ENCODE measurements around the gene PLEKHJ1. TPM values are rescaled to one million over a fixed set of nuclear protein-coding genes. Genes with fewer than 3 reads are reported as not detected.

PLEKHJ1 gene
- total RNA-seq, 1 experiment from 2014 or later, result 73.7 TPM

DNA sequence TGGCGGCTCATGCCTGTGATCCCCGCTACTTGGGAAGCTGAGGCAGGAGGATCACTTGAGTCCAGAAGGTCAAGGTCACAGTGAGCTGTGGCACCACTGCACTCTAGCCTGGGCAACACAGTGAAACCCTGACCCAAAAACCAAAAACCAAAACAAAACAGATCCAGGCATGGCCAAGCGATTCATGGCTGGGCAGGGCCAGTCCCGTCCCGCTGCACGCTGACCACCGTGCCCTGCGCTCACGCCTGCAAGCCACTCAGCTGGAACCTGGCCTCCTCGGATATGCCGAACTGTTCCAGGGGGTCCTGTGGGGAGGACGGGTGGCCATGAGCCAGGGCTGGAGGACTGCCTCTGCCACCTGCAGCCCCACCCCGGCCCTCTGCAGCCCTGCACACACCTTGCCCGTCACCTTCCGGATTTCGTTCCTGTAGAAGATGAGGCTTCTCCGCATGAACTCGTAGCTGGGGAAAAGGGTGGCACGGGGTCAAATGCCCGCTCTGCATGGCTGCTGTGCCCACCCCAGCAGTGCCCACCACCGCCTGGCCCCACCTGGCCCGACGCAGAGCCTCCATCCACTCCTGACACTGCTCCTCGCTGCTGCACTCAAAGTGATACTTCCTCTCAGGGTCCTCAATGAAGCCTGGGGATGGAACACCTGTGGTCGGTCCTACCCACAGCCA, 2.4 kb downstream of the PLEKHJ1 start:
- TF ChIP-seq, protein P1, sequence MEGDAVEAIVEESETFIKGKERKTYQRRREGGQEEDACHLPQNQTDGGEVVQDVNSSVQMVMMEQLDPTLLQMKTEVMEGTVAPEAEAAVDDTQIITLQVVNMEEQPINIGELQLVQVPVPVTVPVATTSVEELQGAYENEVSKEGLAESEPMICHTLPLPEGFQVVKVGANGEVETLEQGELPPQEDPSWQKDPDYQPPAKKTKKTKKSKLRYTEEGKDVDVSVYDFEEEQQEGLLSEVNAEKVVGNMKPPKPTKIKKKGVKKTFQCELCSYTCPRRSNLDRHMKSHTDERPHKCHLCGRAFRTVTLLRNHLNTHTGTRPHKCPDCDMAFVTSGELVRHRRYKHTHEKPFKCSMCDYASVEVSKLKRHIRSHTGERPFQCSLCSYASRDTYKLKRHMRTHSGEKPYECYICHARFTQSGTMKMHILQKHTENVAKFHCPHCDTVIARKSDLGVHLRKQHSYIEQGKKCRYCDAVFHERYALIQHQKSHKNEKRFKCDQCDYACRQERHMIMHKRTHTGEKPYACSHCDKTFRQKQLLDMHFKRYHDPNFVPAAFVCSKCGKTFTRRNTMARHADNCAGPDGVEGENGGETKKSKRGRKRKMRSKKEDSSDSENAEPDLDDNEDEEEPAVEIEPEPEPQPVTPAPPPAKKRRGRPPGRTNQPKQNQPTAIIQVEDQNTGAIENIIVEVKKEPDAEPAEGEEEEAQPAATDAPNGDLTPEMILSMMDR (conservative IDR thresholded peaks at IDR 0.05; ENCODE audit: low read depth, low read length), result no peak
- TF ChIP-seq EZH2 (IDR thresholded peaks at IDR 0.05; ENCODE audit: borderline replicate concordance, low read depth, low read length, poor library complexity, severe bottlenecking), result no peak

DNA sequence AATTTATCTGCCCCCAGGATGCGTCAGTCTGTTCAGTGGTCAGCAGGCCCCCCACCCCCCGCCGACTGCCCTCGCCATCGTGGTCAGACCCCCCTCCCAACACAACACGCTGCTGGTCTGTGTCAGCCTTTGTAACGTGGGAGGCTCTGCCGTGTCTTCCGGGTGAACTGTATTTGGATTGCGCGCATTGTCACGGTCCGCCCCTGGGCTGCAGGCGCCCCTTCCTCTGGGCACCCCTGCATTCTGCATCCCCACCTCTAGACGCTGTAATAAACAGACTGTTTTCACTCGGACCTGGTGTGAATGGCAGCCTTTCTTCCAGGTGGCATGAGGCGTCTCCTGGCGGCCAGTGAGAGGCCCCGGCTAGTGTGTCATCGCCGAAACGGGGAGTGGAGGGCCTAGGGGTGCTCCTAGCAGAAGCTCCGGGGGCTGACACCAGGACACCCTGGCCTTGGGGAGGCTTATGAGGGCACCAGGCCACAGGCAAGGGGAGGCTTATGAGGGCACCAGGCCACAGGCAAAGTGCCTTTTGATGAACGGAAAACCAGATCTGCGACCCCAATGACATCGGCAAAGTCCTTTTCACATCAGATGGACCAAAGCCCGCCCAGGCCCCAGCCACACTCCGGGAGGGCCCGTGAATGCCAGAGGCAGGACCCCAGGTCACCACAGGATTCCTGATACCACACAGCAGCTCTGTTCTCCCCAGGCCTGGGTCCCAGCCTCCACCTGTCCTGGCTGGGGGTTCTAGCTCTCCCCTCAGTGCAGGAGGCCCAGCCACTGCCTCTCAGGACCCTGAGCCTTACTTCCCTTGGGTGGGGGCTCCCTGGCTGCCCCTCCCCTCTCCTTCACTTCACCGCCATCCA, 3.6 kb downstream of the PLEKHJ1 start:
- intact Hi-C loops (cut with micrococcal nuclease; ENCODE audit: unreplicated experiment), result no loop called here
- peaks cover 6% of the 10 kb centered on the region for H3K4me1 ChIP-seq (ENCODE audit: insufficient read depth, low read length, poor library complexity, severe bottlenecking)
- peaks cover 63% of the 10 kb centered on the region for H3K36me3 ChIP-seq (ENCODE audit: insufficient read depth, low read length, poor library complexity, severe bottlenecking)
- CTCF ChIA-PET, result interaction anchor here (1.1 kb wide), 1 partner anchor 76 kb away, joined by 6 read pairs; no protein-coding TSS in a partner anchor
- no peak for TF ChIP-seq EZH2 (IDR thresholded peaks at IDR 0.05; ENCODE audit: borderline replicate concordance, low read depth, low read length, poor library complexity, severe bottlenecking)
- TF ChIP-seq, protein P1 (conservative IDR thresholded peaks at IDR 0.05; ENCODE audit: low read depth, low read length), result no peak
- no peaks in the 10 kb centered on the region for H3K9me3 ChIP-seq (ENCODE audit: low read depth, low read length, poor library complexity, severe bottlenecking)
- BruUV-seq (replicated peaks), result no TSS peak
- H3K4me3 ChIP-seq (ENCODE audit: low read depth, low read length, poor library complexity, severe bottlenecking), result no peak overlapping the region
- no peak for DNase-seq (ENCODE audit: low spot score)
- H3K27ac ChIP-seq (ENCODE audit: low read depth, low read length, poor library complexity, severe bottlenecking), result peak overlapping the region; percentile 42
- no peaks in the 10 kb centered on the region for H3K27me3 ChIP-seq (replicated peaks; ENCODE audit: insufficient read depth, low read depth, low read length, poor library complexity)
- POLR2A ChIA-PET (ENCODE audit: low non-redundant PET), result no interaction called here

More for the DNA sequence above, 2.4 kb downstream of the PLEKHJ1 start:
- DNase-seq (ENCODE audit: low spot score), result no peak
- no peak overlapping the region for H3K4me3 ChIP-seq (ENCODE audit: low read depth, low read length, poor library complexity, severe bottlenecking)
- no TSS peak for BruUV-seq (replicated peaks)
- no peak overlapping the region for H3K27ac ChIP-seq (ENCODE audit: low read depth, low read length, poor library complexity, severe bottlenecking)
- peaks cover 17% of the 10 kb centered on the region for H3K4me1 ChIP-seq (ENCODE audit: insufficient read depth, low read length, poor library complexity, severe bottlenecking)
- no peaks in the 10 kb centered on the region for H3K27me3 ChIP-seq (replicated peaks; ENCODE audit: insufficient read depth, low read depth, low read length, poor library complexity)
- intact Hi-C loops (cut with micrococcal nuclease; ENCODE audit: unreplicated experiment), result no loop called here
- H3K36me3 ChIP-seq (ENCODE audit: insufficient read depth, low read length, poor library complexity, severe bottlenecking), result peaks cover 63% of the 10 kb centered on the region
- ChIA-PET CTCF (no interaction called here), POLR2A (ENCODE audit: low non-redundant PET) (no interaction called here)
- H3K9me3 ChIP-seq (ENCODE audit: low read depth, low read length, poor library complexity, severe bottlenecking), result no peaks in the 10 kb centered on the region

DNA sequence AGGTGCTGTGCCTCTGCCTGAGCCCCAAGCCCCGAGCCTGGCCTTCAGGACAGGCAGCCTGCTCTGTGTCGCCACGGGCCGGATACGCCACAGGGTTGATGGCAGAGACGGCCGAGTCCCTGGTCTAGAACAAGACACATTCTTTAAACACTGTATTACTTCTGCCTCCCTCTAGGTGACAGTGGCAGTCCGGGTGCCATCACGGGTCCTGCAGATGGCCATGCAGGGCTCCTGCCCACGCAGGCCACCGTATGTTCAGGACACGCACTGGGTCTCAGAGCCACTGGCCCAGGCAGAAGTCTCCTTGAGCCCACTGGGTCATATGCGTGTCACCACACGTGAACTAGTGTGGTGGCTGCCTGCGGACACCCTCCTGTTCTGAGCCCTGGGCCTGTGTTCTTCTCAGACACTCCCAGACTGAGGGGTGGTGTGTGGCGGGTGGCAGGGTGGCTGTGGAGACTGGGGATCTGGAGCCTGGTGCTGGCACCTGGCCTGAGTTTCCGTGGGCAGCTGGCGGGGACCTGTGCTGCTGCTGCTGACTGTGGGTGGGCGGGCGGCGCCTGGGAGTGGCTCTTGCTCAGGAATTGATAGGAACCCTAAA, 4.4 kb downstream of the PLEKHJ1 start:
- CTCF ChIA-PET, result interaction anchor here (0.6 kb wide), 1 partner anchor 82 kb away, joined by 3 read pairs; no protein-coding TSS in a partner anchor
- intact Hi-C loops (cut with micrococcal nuclease; ENCODE audit: unreplicated experiment), result no loop called here
- H3K36me3 ChIP-seq (ENCODE audit: insufficient read depth, low read length, poor library complexity, severe bottlenecking), result peaks cover 69% of the 10 kb centered on the region
- no peak overlapping the region for H3K4me3 ChIP-seq (ENCODE audit: low read depth, low read length, poor library complexity, severe bottlenecking)
- POLR2A ChIA-PET (ENCODE audit: low non-redundant PET), result no interaction called here
- DNase-seq (ENCODE audit: low spot score), result no peak
- no peaks in the 10 kb centered on the region for H3K9me3 ChIP-seq (ENCODE audit: low read depth, low read length, poor library complexity, severe bottlenecking)
- peaks cover 4% of the 10 kb centered on the region for H3K4me1 ChIP-seq (ENCODE audit: insufficient read depth, low read length, poor library complexity, severe bottlenecking)
- H3K27ac ChIP-seq (ENCODE audit: low read depth, low read length, poor library complexity, severe bottlenecking), result peak overlapping the region; percentile 57
- TF ChIP-seq, protein P1 (conservative IDR thresholded peaks at IDR 0.05; ENCODE audit: low read depth, low read length), result peak; percentile 33
- TF ChIP-seq EZH2 (IDR thresholded peaks at IDR 0.05; ENCODE audit: borderline replicate concordance, low read depth, low read length, poor library complexity, severe bottlenecking), result no peak
- no TSS peak for BruUV-seq (replicated peaks)
- H3K27me3 ChIP-seq (replicated peaks; ENCODE audit: insufficient read depth, low read depth, low read length, poor library complexity), result no peaks in the 10 kb centered on the region
